Epithelial cell of prostate (primary cell): ENCODE data around the gene FA2H.
A peak's percentile ranks its signal among the peaks of the same experiment; 100 is the strongest.

Experiments used
- DNase-seq: peaks from one replicate; pipeline ENCODE4 v3.0.0-alpha.2; 2011; ENCODE audit warnings: low read depth, low spot score
- H3K27ac ChIP-seq: fragments of 450-650 bp; 2 replicates; pipeline ENCODE4 v1.5.1; 2017; ENCODE audit warnings: mild to moderate bottlenecking

Gene FA2H

GRCh38 chr16:74747716-74748615 lies 26.7 kb downstream of the FA2H start:
- no peak overlapping the region for H3K27ac ChIP-seq
- DNase-seq: no peak

- no peak overlapping the region for H3K27ac ChIP-seq
- no peak for DNase-seq
Measured at GRCh38 chr16:74745926-74746325, 28.7 kb downstream of the FA2H start.

- no peak for DNase-seq
- no peak overlapping the region for H3K27ac ChIP-seq
Measured at GRCh38 chr16:74745109-74745615, 29.5 kb downstream of the FA2H start.

GRCh38 chr16:74744566-74744965 lies 30.1 kb downstream of the FA2H start:
- DNase-seq: no peak
- H3K27ac ChIP-seq: peak overlapping the region; percentile 75

- H3K27ac ChIP-seq: peak overlapping the region; percentile 75
- DNase-seq: peak; percentile 93
Measured at GRCh38 chr16:74743668-74744299, 30.8 kb downstream of the FA2H start.

- no peak for DNase-seq
- H3K27ac ChIP-seq: peak overlapping the region; percentile 75
Measured at GRCh38 chr16:74743045-74743667, 31.5 kb downstream of the FA2H start.

GRCh38 chr16:74742051-74742481 lies 32.6 kb downstream of the FA2H start:
- DNase-seq: no peak
- H3K27ac ChIP-seq: no peak overlapping the region

GRCh38 chr16:74740795-74741304 lies 33.8 kb downstream of the FA2H start:
- H3K27ac ChIP-seq: peak overlapping the region; percentile 70
- DNase-seq: peak; percentile 83

GRCh38 chr16:74739275-74739674 lies 35.3 kb downstream of the FA2H start:
- no peak for DNase-seq
- H3K27ac ChIP-seq: peak overlapping the region; percentile 70

GRCh38 chr16:74738816-74739215 lies 35.8 kb downstream of the FA2H start:
- DNase-seq: no peak
- H3K27ac ChIP-seq: peak overlapping the region; percentile 49

- peak overlapping the region; percentile 49 for H3K27ac ChIP-seq
- peak; percentile 49 for DNase-seq
Measured at GRCh38 chr16:74738113-74738541, 36.5 kb downstream of the FA2H start.

GRCh38 chr16:74737521-74737920 lies 37.1 kb downstream of the FA2H start:
- H3K27ac ChIP-seq: peak overlapping the region; percentile 49
- no peak for DNase-seq

GRCh38 chr16:74736531-74737157 lies 38.0 kb downstream of the FA2H start:
- no peak for DNase-seq
- H3K27ac ChIP-seq: no peak overlapping the region

- no peak overlapping the region for H3K27ac ChIP-seq
- DNase-seq: no peak
Measured at GRCh38 chr16:74735554-74735953, 39.1 kb downstream of the FA2H start.

- H3K27ac ChIP-seq: no peak overlapping the region
- no peak for DNase-seq
Measured at GRCh38 chr16:74735162-74735452, 39.5 kb downstream of the FA2H start.

GRCh38 chr16:74734361-74735161 lies 40.1 kb downstream of the FA2H start:
- H3K27ac ChIP-seq: no peak overlapping the region
- no peak for DNase-seq

GRCh38 chr16:74732707-74733350 lies 41.8 kb downstream of the FA2H start:
- DNase-seq: no peak
- H3K27ac ChIP-seq: no peak overlapping the region

GRCh38 chr16:74731853-74732477 lies 42.7 kb downstream of the FA2H start:
- no peak for DNase-seq
- H3K27ac ChIP-seq: no peak overlapping the region
